Caki2 (cell line): ENCODE results near the gene RGL2. TPM values are rescaled to one million over a fixed set of nuclear protein-coding genes. Genes with fewer than 3 reads are reported as not detected.

Experiments
- DNase-seq: peaks from one replicate; pipeline ENCODE4 v3.0.0-alpha.2; 2015; ENCODE audit warnings: low read depth
- in situ Hi-C: cut with HindIII; loops from 2 replicates; pipeline ENCODE4 v1.10.0; 2016; ENCODE audit warnings: low sequenced_read_pairs, low pct_unique_long_range_greater_than_20kb, mixed read lengths
- total RNA-seq: library from RNA; depleted of rRNA; stranded (reverse); fragments of >200 nt; shearing (Covaris generic); gene quantifications from 2 replicates; pipeline ENCODE4 v1.2.3, GENCODE V29; 2014; ENCODE audit warnings: low replicate concordance

RGL2 gene
- total RNA-seq, 1 experiment from 2014 or later = 53.7 TPM

DNA sequence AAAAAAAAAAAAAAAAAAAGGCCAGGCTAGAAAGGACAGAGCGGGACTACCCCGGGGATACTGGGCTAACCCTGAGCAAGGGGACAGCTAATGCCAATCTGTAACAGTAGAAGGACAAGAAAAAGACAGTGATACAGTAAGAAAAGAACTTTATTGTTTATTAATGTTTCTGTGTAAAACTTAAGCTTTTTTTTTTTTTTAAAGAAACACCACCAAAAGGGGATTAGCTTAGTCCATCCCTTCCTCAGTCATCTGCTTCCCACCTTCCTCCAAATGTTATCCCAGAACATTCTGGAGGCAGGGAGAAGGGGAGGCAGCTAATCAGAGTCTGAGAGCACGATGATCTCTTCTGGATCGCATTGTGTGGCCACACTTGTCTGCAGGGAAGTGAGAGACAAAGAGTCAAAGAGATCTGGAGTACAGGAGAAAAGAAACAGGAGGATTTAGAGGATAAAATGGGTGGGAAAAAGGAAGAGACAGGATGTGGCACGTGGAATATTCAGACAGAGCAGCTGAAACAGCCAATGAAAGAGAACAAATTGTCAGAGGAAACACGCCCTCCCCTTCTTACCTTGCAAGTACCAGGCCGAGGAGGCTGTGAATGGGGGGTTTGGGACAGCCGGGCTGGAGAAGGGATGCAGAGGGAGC, 19.8 kb upstream of the RGL2 start:
- in situ Hi-C loops = no loop called here
- DNase-seq = no peak

DNA sequence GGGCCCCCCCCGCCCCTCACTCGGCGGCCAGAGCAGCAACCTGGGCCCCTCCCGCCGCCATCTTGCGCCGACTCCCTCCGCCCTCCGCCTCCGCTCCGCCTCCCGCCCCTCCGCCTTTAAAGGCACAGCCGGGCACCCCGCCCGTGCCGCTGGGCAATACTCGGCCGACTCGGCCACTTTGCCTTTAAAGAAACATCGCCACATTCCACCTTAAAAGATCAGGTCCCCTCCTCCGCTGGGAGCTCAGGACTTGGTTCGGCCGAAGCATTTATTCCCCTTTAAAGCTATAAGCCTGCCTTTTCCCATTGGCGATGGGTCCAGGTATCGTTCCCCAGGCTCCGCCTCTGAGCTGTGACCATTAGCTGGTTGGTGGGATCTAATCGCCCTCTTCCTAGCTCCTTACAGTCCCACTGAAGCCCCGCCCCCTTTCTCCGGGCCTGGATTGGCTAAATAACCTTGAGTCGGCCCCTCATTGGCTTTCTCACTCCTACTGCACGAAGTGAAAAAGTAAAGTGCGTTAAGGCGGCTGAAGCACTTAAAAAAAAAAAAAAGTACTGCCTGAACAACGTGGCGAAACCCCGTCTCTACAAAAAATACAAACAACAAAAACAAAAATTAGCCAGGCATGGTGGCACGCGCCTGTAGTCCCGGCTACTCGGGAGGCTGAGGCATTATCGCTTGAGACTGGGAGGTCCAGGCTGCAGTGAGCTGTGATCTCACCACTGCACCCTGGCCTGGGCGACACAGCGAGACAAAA, 19.1 kb upstream of the RGL2 start, which contains the start of gene ZBTB22:
TSS of gene ZBTB22 (minus strand) at position 76 of the 757 bp plus-strand sequence. CDS start 828 bp downstream, outside the sequence.
- peak; percentile 99 for DNase-seq
- in situ Hi-C loops = no loop called here

GRCh38 chr6:33317419-33317668, 18.6 kb upstream of the RGL2 start:
- no peak for DNase-seq
- in situ Hi-C loops = no loop called here

- in situ Hi-C loops = no loop called here
- DNase-seq = no peak
These were observed 18.1 kb upstream of the RGL2 start for GRCh38 chr6:33316603-33317418.

DNA sequence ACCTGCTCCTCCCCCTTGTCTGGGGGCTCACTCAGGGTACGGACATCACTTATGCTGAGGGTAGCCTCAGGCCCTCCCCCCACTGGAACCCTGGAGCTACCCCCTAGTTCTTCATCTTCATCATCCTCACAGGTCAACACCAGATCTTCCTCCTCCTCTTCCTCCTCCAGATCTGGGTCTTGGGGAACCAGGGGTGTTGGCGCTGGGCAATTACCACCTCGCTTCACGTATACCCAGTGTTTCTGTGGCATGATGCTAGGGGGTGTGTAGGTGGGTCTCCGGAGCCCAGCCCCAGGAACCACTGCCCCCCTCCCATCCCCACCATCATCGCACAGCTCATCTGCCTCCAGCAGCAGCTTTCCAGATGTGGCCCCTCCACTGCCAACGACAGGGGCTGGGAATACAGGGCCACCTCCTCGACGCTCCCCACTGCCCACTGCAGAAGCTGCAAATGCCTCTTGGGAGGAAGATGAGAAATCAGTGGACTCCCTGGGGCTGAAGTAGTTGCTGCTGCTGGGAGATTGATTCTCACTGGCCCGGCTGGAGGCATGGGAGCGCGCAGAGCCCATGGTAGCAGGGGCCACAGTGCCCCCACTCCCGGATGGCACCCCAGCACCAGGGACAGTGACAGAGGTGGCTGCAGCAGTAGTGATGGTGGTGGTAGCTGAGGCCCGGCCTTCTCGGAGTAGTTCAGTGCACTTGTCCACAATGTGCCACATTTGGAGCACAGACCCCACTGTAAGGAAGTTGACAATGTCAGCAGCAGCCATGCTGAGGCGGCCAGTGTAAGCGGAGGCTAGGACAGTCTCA, 17.3 kb upstream of the RGL2 start:
- in situ Hi-C loops = no loop called here
- DNase-seq = no peak

GRCh38 chr6:33314943-33315792, 16.4 kb upstream of the RGL2 start:
- in situ Hi-C loops = no loop called here
- peak; percentile 79 for DNase-seq

DNA sequence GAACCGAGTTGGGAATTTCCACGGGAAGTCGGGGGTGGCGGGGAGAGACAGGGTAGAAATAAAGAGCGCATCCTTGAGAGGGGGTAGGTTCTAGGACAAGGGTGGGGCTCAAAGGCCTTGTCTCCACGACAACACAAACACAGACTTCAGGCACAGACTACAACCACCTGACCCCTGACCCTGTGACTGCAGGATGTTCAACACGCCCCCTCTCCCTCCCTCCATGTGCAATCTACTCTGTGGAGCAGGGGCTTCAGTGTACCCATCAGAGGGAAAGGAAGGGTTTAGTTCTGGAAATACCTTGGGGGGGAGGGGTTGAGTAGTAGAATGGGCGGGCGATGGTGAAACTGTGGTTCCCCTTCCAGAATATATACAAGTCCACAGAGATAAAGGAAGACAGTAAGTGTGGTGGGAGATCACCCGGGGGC, 15.8 kb upstream of the RGL2 start:
- DNase-seq = peak; percentile 96
- in situ Hi-C loops = no loop called here

- in situ Hi-C loops = no loop called here
- DNase-seq = peak; percentile 81
These were observed 15.2 kb upstream of the RGL2 start, which contains the start of gene TAPBP for GRCh38 chr6:33313709-33314514. Gene TAPBP, minus strand, starts transcription at chr6:33314078. Its CDS starts 37 bp downstream, at chr6:33314041.

GRCh38 chr6:33313105-33313708, 14.5 kb upstream of the RGL2 start:
- in situ Hi-C loops = no loop called here
- DNase-seq = peak; percentile 41

- in situ Hi-C loops = no loop called here
- peak; percentile 75 for DNase-seq
These were observed 13.8 kb upstream of the RGL2 start for GRCh38 chr6:33312361-33313104.

GRCh38 chr6:33306356-33306755, 7.6 kb upstream of the RGL2 start:
- in situ Hi-C loops = no loop called here
- DNase-seq = no peak

GRCh38 chr6:33305052-33305451, 6.3 kb upstream of the RGL2 start:
- DNase-seq = no peak
- in situ Hi-C loops = no loop called here

- in situ Hi-C loops = no loop called here
- no peak for DNase-seq
These were observed 5.5 kb upstream of the RGL2 start for GRCh38 chr6:33304216-33304615.

DNA sequence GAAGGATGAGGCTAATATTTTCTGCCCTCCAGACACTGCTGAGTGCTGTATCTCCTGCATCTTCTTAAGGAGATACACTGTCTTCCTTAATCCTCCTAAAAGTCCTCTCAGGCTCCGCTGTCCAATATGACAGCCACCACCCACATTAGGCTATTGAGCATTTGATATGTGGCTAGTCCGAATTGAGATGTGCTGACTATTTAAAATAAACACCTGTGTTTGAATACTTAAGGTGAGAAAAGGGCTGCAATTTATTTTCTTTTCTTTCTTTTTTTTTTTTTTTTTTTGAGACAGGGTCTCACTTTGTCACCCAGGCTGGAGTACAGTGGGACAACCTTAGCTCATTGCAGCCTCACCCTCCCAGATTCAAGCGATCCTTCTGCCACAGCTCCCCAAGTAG, 3.1 kb upstream of the RGL2 start:
- in situ Hi-C loops = no loop called here
- DNase-seq = no peak

DNA sequence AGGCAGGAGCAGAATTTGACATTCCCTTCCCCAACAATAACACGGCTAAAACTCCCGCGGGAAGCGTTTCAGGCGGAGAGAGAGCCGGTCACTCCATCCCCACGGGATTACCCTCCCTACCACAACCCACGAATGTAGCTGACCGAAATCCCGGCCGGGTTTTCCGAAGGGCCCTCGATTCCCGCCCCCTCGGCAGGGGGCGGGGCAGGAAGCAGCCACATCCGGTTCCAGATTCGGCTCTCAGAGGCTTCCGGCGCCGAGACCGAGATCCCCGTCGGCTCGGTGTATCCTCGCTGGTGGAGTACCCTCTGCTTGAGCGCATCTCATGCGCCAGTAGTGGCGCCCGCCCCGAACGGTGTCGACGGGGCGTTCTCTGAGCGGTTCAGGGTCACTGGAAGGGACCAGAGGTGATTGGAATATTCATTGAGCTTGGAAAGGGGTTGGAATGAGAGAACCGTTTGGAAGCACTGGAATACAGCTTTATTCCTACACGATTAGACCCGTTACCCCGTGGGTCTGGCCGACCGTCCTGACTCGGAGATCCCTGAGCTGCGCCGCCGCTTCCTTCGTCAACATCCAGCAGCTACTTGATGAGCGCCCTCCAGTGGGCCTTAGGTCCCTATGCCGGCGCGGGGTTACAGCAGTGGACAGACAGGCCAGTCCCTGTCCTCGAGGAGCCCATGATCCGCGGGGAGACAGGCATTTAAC, 649 bp upstream of the RGL2 start:
- peak; percentile 91 for DNase-seq

More for the DNA sequence above, 649 bp upstream of the RGL2 start:
- in situ Hi-C loops = no loop called here
